Measurements from ENCODE around the gene TMEM52B. TPM values are rescaled to one million over a fixed set of nuclear protein-coding genes. Genes with fewer than 3 reads are reported as not detected.
A peak's percentile ranks its signal among the peaks of the same experiment; 100 is the strongest.

Gene TMEM52B
- total RNA-seq, 1 donor from 2014 or later = not detected

DNA sequence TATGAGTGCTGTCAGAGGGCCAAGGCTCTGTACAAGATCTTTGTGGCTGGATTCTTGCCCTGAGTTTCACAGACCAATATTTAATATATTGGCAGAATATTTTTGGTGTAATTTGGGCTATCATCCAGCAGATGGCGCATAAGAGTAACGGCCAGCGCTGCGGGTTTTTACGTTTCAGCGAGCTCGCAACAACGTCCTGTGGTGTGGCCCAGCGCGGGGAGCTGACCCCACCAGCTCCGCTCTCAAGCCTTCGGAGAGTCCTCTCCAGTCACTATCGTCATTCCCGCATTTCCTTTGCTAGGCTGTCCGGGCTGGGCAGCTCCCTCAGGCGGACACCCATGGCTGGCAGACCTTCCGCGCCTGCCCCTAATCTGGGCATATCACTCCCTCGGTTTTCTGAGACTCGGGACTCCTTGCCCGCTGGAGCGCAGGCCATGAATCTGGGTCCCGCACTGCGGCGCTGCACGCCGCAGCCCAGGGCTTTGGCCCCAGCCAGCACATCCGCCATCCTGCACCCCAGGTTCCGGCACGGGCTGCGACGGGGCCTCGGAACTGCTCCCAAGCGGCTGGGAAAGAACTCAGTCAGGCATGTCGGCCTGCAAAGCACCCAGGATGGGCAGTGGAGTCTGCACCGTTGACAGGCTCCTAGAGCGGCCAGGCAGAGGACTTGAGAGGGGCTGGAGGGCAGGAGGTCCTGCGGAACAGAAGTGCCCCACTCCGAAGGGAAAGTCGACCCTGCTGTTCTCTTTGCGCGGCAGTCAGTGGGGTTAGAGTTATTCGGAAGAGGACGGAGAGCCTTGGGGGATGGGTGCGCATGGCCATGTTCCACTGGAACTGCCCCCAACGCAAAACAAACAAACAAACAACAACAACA lies 25.3 kb upstream of the TMEM52B start:
- Mint-ChIP-seq H3K36me3 (ENCODE audit: unreplicated experiment) (no peaks in the 10 kb centered on the region), H3K4me3 (ENCODE audit: unreplicated experiment) (peak overlapping the region; percentile 84)

DNA sequence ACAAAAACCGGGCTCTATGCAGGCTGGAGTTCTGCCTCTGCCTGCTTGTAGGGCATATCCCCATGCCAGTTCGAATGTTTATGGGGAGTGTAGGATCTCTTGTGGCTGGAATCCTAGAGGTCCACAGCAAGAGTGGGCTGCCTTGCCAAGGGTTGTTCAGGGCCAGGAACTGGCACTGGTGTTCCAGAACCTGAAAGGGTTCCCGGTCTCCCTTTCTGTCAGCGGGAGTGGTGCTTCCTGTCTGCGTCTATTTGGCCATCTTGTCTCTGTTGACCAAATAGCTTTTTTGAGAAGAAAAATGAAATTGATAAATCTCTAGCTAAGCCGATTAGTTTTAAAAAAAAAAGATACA lies 24.7 kb upstream of the TMEM52B start:
- no peak for DNase-seq (ENCODE audit: extremely low spot score, unreplicated experiment)
- H3K27me3 Mint-ChIP-seq (ENCODE audit: unreplicated experiment) = peaks cover 12% of the 10 kb centered on the region
- peaks cover 5% of the 10 kb centered on the region for H3K9me3 Mint-ChIP-seq (ENCODE audit: unreplicated experiment)
- peaks cover 7% of the 10 kb centered on the region for H3K4me1 Mint-ChIP-seq (ENCODE audit: unreplicated experiment)
- no peak overlapping the region for H3K27ac Mint-ChIP-seq (ENCODE audit: unreplicated experiment)
- H3K36me3 Mint-ChIP-seq (ENCODE audit: unreplicated experiment) = no peaks in the 10 kb centered on the region
- peak overlapping the region; percentile 84 for H3K4me3 Mint-ChIP-seq (ENCODE audit: unreplicated experiment)
- TF ChIP-seq, protein P1, sequence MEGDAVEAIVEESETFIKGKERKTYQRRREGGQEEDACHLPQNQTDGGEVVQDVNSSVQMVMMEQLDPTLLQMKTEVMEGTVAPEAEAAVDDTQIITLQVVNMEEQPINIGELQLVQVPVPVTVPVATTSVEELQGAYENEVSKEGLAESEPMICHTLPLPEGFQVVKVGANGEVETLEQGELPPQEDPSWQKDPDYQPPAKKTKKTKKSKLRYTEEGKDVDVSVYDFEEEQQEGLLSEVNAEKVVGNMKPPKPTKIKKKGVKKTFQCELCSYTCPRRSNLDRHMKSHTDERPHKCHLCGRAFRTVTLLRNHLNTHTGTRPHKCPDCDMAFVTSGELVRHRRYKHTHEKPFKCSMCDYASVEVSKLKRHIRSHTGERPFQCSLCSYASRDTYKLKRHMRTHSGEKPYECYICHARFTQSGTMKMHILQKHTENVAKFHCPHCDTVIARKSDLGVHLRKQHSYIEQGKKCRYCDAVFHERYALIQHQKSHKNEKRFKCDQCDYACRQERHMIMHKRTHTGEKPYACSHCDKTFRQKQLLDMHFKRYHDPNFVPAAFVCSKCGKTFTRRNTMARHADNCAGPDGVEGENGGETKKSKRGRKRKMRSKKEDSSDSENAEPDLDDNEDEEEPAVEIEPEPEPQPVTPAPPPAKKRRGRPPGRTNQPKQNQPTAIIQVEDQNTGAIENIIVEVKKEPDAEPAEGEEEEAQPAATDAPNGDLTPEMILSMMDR (IDR thresholded peaks at IDR 0.05) = no peak

More for the DNA sequence above, 25.3 kb upstream of the TMEM52B start:
- Mint-ChIP-seq H3K27ac (ENCODE audit: unreplicated experiment) (peak overlapping the region; percentile 78), H3K4me1 (ENCODE audit: unreplicated experiment) (peaks cover 7% of the 10 kb centered on the region), H3K27me3 (ENCODE audit: unreplicated experiment) (peaks cover 8% of the 10 kb centered on the region), H3K9me3 (ENCODE audit: unreplicated experiment) (peaks cover 5% of the 10 kb centered on the region)
- peak; percentile 85 for DNase-seq (ENCODE audit: extremely low spot score, unreplicated experiment)
- TF ChIP-seq, protein P1 (IDR thresholded peaks at IDR 0.05) = peak; percentile 89

DNA sequence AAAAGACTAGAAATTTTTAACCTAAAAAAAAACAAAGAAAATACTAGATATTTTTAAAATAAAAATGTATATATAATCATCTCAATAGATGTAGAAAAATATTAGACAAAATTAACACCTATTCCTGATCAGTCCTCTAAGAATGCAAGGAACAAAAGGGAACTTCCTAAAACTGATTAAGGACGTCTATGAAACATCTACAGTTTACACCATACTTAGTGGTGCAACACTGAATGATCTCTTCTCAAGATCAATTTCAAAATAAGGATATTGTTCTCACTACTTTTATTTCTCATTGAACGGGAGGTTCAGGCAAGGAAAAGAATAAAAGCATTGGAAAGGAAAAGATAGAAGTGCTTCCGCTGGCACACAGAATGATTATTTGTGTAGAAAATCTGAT lies 22.9 kb upstream of the TMEM52B start:
- Mint-ChIP-seq H3K27ac (ENCODE audit: unreplicated experiment) (no peak overlapping the region), H3K4me3 (ENCODE audit: unreplicated experiment) (no peak overlapping the region), H3K36me3 (ENCODE audit: unreplicated experiment) (no peaks in the 10 kb centered on the region), H3K9me3 (ENCODE audit: unreplicated experiment) (peaks cover 5% of the 10 kb centered on the region), H3K4me1 (ENCODE audit: unreplicated experiment) (peaks cover 7% of the 10 kb centered on the region), H3K27me3 (ENCODE audit: unreplicated experiment) (peaks cover 28% of the 10 kb centered on the region)
- DNase-seq (ENCODE audit: extremely low spot score, unreplicated experiment) = no peak
- TF ChIP-seq, protein P1 (IDR thresholded peaks at IDR 0.05) = no peak

- no peaks in the 10 kb centered on the region for H3K36me3 Mint-ChIP-seq (ENCODE audit: unreplicated experiment)
- peaks cover 4% of the 10 kb centered on the region for H3K4me1 Mint-ChIP-seq (ENCODE audit: unreplicated experiment)
- peaks cover 5% of the 10 kb centered on the region for H3K9me3 Mint-ChIP-seq (ENCODE audit: unreplicated experiment)
- H3K27ac Mint-ChIP-seq (ENCODE audit: unreplicated experiment) = no peak overlapping the region
- DNase-seq (ENCODE audit: extremely low spot score, unreplicated experiment) = no peak
- TF ChIP-seq, protein P1 (IDR thresholded peaks at IDR 0.05) = no peak
- peaks cover 31% of the 10 kb centered on the region for H3K27me3 Mint-ChIP-seq (ENCODE audit: unreplicated experiment)
- no peak overlapping the region for H3K4me3 Mint-ChIP-seq (ENCODE audit: unreplicated experiment)
Observed at GRCh38 chr12:10158406-10158805, 20.4 kb upstream of the TMEM52B start.

DNA sequence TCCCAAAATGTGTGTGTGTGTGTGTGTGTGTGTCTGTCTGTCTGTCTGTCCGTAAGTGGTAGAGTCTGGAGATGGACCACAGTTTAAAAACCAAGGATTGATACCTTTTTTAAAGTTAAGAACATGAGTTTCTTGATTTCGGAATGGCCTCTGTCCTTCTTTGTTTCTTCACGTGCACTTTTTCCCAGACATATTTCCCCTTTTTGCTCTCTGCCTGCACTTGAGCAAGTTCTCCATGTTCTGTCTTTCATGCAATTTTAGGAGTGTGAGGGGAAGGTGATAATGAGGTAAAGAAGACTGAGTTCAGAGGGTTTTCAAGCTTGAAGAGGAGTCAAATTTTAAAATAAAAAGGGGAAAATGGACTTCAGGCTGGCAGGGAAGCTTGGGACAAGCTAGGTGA lies 19.6 kb upstream of the TMEM52B start:
- Mint-ChIP-seq H3K4me1 (ENCODE audit: unreplicated experiment) (no peaks in the 10 kb centered on the region), H3K36me3 (ENCODE audit: unreplicated experiment) (no peaks in the 10 kb centered on the region), H3K27ac (ENCODE audit: unreplicated experiment) (no peak overlapping the region), H3K9me3 (ENCODE audit: unreplicated experiment) (peaks cover 5% of the 10 kb centered on the region), H3K27me3 (ENCODE audit: unreplicated experiment) (peaks cover 31% of the 10 kb centered on the region), H3K4me3 (ENCODE audit: unreplicated experiment) (no peak overlapping the region)
- DNase-seq (ENCODE audit: extremely low spot score, unreplicated experiment) = no peak
- TF ChIP-seq, protein P1 (IDR thresholded peaks at IDR 0.05) = no peak

Measured in osteocyte (in vitro differentiated cells).